HG03066 (cell line): ENCODE results near the gene HOXB8.

ENCODE experiments used
- ATAC-seq: cut with Tn5 transposase; IDR thresholded peaks from one replicate; pipeline ENCODE4 v1.9.1; 2021; ENCODE audit warnings: low read depth; ENCODE audit not compliant: unreplicated experiment

HOXB8 gene

GRCh38 chr17:48615047-48615962, at the start of gene HOXB8:
TSS of gene HOXB8 (minus strand) at chr17:48615292. CDS start at chr17:48614704, 588 bp downstream.
- no peak for ATAC-seq

GRCh38 chr17:48663134-48663924, 48.2 kb upstream of the HOXB8 start:
- no peak for ATAC-seq

GRCh38 chr17:48655913-48656312, 40.8 kb upstream of the HOXB8 start:
- ATAC-seq: no peak

- ATAC-seq: no peak
These were observed 34.6 kb upstream of the HOXB8 start for GRCh38 chr17:48649741-48650140.

- no peak for ATAC-seq
These were observed 32.8 kb upstream of the HOXB8 start for GRCh38 chr17:48647963-48648245.

GRCh38 chr17:48647103-48647962, 32.2 kb upstream of the HOXB8 start:
- ATAC-seq: no peak

GRCh38 chr17:48646183-48647102, 31.4 kb upstream of the HOXB8 start:
- ATAC-seq: no peak

- no peak for ATAC-seq
These were observed 30.6 kb upstream of the HOXB8 start for GRCh38 chr17:48645639-48646182.

GRCh38 chr17:48644910-48645557, 29.9 kb upstream of the HOXB8 start:
- ATAC-seq: no peak

GRCh38 chr17:48644159-48644558, 29.1 kb upstream of the HOXB8 start:
- no peak for ATAC-seq

- no peak for ATAC-seq
These were observed 28.6 kb upstream of the HOXB8 start for GRCh38 chr17:48643697-48644012.

- ATAC-seq: no peak
These were observed 28.0 kb upstream of the HOXB8 start for GRCh38 chr17:48642843-48643696.

GRCh38 chr17:48642059-48642842, 27.2 kb upstream of the HOXB8 start:
- no peak for ATAC-seq

- no peak for ATAC-seq
These were observed 26.5 kb upstream of the HOXB8 start for GRCh38 chr17:48641541-48642058.

GRCh38 chr17:48640858-48641180, 25.7 kb upstream of the HOXB8 start:
- no peak for ATAC-seq

GRCh38 chr17:48639982-48640857, 25.1 kb upstream of the HOXB8 start:
- ATAC-seq: no peak
